Kidney (tissue), 14 donors: ENCODE data around the gene KIF19. TPM values are rescaled to one million over a fixed set of nuclear protein-coding genes. Genes with fewer than 3 reads are reported as not detected.
A peak's percentile ranks its signal among the peaks of the same experiment; 100 is the strongest.

Source experiments
- DNase-seq, 5 donors: peaks; one replicate each; pipeline ENCODE4 v3.0.0-alpha.2; 2013 to 2020
- FAIRE-seq: peaks from 2 replicates; lab custom pipeline; 2012; peaks lifted over from hg19 to GRCh38; lab: Jason Lieb, UNC
- H3K27ac ChIP-seq, 2 donors: one replicate each; pipeline ENCODE4 v1.7.0; 2013; ENCODE audit warnings: low read depth in 2 of 2, low read length in 2 of 2, inconsistent platforms in 1 of 2
- H3K27me3 ChIP-seq: one replicate; pipeline ENCODE4 v1.7.1; 2013; ENCODE audit warnings: low read length, inconsistent platforms; ENCODE audit not compliant: control insufficient read depth, insufficient read depth
- H3K36me3 ChIP-seq, 3 donors: one replicate each; pipeline versions ENCODE4 v1.7.0 to v1.7.1; 2013; ENCODE audit warnings: low read length in 3 of 3, control low read depth in 1 of 3, inconsistent platforms in 1 of 3; ENCODE audit not compliant: insufficient read depth in 3 of 3, control insufficient read depth in 2 of 3
- H3K4me1 ChIP-seq, 3 donors: one replicate each; pipeline versions ENCODE4 v1.7.0 to v1.7.1; 2013; ENCODE audit warnings: low read length in 3 of 3, inconsistent platforms in 1 of 3, low read depth in 1 of 3; ENCODE audit not compliant: control insufficient read depth in 2 of 3, insufficient read depth in 2 of 3
- H3K4me3 ChIP-seq, 3 donors: one replicate each; pipeline versions ENCODE4 v1.7.0 to v1.8.1; 2013; ENCODE audit warnings: low read length in 3 of 3, control low read depth in 1 of 3, inconsistent platforms in 1 of 3
- H3K9ac ChIP-seq, 3 donors: one replicate each; pipeline versions ENCODE4 v1.7.0 to v1.7.1; 2013; ENCODE audit warnings: low read length in 3 of 3, control low read depth in 1 of 3, inconsistent platforms in 1 of 3
- H3K9me3 ChIP-seq, 3 donors: one replicate each; pipeline versions ENCODE4 v1.7.0 to v1.7.1; 2013; ENCODE audit warnings: low read length in 3 of 3, control low read depth in 1 of 3, inconsistent platforms in 1 of 3; ENCODE audit not compliant: control insufficient read depth in 2 of 3, insufficient read depth in 1 of 3
- CTCF ChIP-seq: IDR thresholded peaks from 3 replicates; pipeline ENCODE4 v1.5.1; 2012; ENCODE audit warnings: mild to moderate bottlenecking, moderate library complexity, borderline replicate concordance; ENCODE audit not compliant: insufficient read depth; ENCODE audit errors: extremely low read depth
- intact Hi-C: fragments of 100-400 bp; cut with DNase I; formaldehyde crosslinking; loops from one replicate; pipeline ENCODE4 v1.11.1; 2022
- polyA plus RNA-seq: library from polyadenylated mRNA; stranded (reverse); fragments of 350-450 nt; fragmentation: Illumina TruSeq; extraction: RNeasy Lipid Tissue Mini Kit (QIAGEN cat#74804); gene quantifications from one replicate; pipeline ENCODE4 v1.2.3, GENCODE V29; 2014; ENCODE audit warnings: low read depth, low replicate concordance; ENCODE audit not compliant: insufficient read depth
- total RNA-seq: library from RNA; stranded (reverse); fragmentation: NEBNext Ultra II Directional; extraction: Animal tissue kit (Norgen Biotek cat#: 25700); gene quantifications from one replicate; pipeline ENCODE4 v1.2.1, GENCODE V29; 2021
- donor health status: control.
- donor health status: control.
- donor health status: control.
- donor health status: control.
- donor health status: control.
- donor health status: DM: yes; HTN: yes; CAD: no.
- donor health status: Normal renal cell carcinoma (clear cell type).

KIF19 gene
- total and polyA plus RNA-seq, 2 donors from 2014 or later = 0.85 TPM; not detected in 1

DNA sequence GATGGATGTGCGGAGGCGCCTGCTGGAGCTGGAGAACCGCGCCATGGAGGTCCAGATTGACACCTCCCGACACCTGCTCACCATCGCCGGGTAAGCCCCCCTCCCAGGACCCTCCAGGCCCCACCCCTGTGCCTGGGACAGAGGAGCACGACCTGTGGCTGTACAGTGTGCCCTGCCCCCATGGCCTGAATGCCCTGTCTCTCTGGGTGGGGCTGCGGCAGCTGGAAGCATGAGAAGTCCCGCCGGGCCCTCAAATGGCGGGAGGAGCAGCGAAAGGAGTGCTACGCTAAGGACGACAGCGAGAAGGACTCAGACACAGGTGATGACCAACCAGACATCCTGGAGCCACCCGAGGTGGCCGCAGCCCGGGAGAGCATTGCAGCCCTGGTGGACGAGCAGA, 24.5 kb downstream of the KIF19 start:
- H3K9me3 ChIP-seq = no peaks in the 10 kb centered on the region
- H3K4me3 ChIP-seq = no peak overlapping the region
- TF ChIP-seq CTCF = no peak
- no peak overlapping the region for H3K27ac ChIP-seq
- FAIRE-seq = no peak
- no peaks in the 10 kb centered on the region for H3K4me1 ChIP-seq
- DNase-seq = no peak
- no peak overlapping the region for H3K9ac ChIP-seq
- H3K27me3 ChIP-seq = peaks cover 9% of the 10 kb centered on the region
- intact Hi-C loops = no loop called here
- H3K36me3 ChIP-seq = no peaks in the 10 kb centered on the region

GRCh38 chr17:74351552-74352210, 25.7 kb downstream of the KIF19 start:
- DNase-seq = peak in 2 of 5 donors; percentile 55 to 59
- TF ChIP-seq CTCF = no peak
- Histone ChIP-seq H3K4me1 (no peaks in the 10 kb centered on the region), H3K36me3 (no peaks in the 10 kb centered on the region), H3K9ac (no peak overlapping the region), H3K27me3 (peaks cover 12% of the 10 kb centered on the region), H3K27ac (no peak overlapping the region), H3K9me3 (no peaks in the 10 kb centered on the region), H3K4me3 (no peak overlapping the region)
- intact Hi-C loops = no loop called here
- FAIRE-seq = no peak

DNA sequence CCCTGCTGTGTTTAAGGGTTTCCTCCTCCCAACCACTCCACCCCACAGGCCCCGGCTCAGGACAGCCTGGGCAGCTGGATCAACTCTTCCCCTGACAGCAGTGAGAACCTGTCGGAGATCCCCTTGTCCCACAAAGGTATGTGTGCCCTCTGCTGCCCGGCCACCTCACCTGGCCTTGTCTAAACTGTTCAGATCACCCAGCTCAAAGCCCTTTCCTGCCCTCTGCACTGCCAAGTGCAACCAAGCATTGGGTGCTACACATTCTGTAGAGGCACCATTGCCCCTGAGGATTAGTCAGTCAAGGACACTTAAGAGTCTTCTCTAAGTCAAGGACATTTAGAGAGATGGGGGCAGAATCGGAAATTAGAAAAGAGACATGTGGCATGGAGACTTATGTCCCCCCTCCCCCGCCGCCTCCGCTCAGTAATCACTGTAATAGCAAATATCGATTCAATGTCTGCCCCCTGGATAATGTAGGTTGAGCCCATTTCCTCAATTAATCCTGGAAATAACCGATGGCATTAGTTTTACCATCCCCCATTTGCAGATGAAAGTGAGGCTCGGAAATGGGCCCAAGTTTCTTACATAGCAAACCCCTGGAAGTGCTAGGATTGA, 27.5 kb downstream of the KIF19 start:
- Histone ChIP-seq H3K9ac (no peak overlapping the region), H3K4me3 (no peak overlapping the region), H3K4me1 (no peaks in the 10 kb centered on the region), H3K27me3 (peaks cover 18% of the 10 kb centered on the region), H3K9me3 (no peaks in the 10 kb centered on the region), H3K36me3 (no peaks in the 10 kb centered on the region), H3K27ac (no peak overlapping the region)
- intact Hi-C loops = no loop called here
- no peak for FAIRE-seq
- no peak for TF ChIP-seq CTCF
- DNase-seq = no peak
